Kidney (tissue), 14 donors: Measurements from ENCODE around the gene ANO10. TPM values are rescaled to one million over a fixed set of nuclear protein-coding genes. Genes with fewer than 3 reads are reported as not detected.

Experiments used
- DNase-seq, 5 donors: peaks; one replicate each; pipeline ENCODE4 v3.0.0-alpha.2; 2013 to 2020
- FAIRE-seq: peaks from 2 replicates; lab custom pipeline; 2012; peaks lifted over from hg19 to GRCh38; lab: Jason Lieb, UNC
- H3K27ac ChIP-seq, 2 donors: one replicate each; pipeline ENCODE4 v1.7.0; 2013; ENCODE audit warnings: low read depth in 2 of 2, low read length in 2 of 2, inconsistent platforms in 1 of 2
- H3K27me3 ChIP-seq: one replicate; pipeline ENCODE4 v1.7.1; 2013; ENCODE audit warnings: low read length, inconsistent platforms; ENCODE audit not compliant: control insufficient read depth, insufficient read depth
- H3K36me3 ChIP-seq, 3 donors: one replicate each; pipeline versions ENCODE4 v1.7.0 to v1.7.1; 2013; ENCODE audit warnings: low read length in 3 of 3, control low read depth in 1 of 3, inconsistent platforms in 1 of 3; ENCODE audit not compliant: insufficient read depth in 3 of 3, control insufficient read depth in 2 of 3
- H3K4me1 ChIP-seq, 3 donors: one replicate each; pipeline versions ENCODE4 v1.7.0 to v1.7.1; 2013; ENCODE audit warnings: low read length in 3 of 3, inconsistent platforms in 1 of 3, low read depth in 1 of 3; ENCODE audit not compliant: control insufficient read depth in 2 of 3, insufficient read depth in 2 of 3
- H3K4me3 ChIP-seq, 3 donors: one replicate each; pipeline versions ENCODE4 v1.7.0 to v1.8.1; 2013; ENCODE audit warnings: low read length in 3 of 3, control low read depth in 1 of 3, inconsistent platforms in 1 of 3
- H3K9ac ChIP-seq, 3 donors: one replicate each; pipeline versions ENCODE4 v1.7.0 to v1.7.1; 2013; ENCODE audit warnings: low read length in 3 of 3, control low read depth in 1 of 3, inconsistent platforms in 1 of 3
- H3K9me3 ChIP-seq, 3 donors: one replicate each; pipeline versions ENCODE4 v1.7.0 to v1.7.1; 2013; ENCODE audit warnings: low read length in 3 of 3, control low read depth in 1 of 3, inconsistent platforms in 1 of 3; ENCODE audit not compliant: control insufficient read depth in 2 of 3, insufficient read depth in 1 of 3
- intact Hi-C: fragments of 100-400 bp; cut with DNase I; formaldehyde crosslinking; loops from one replicate; pipeline ENCODE4 v1.11.1; 2022
- polyA plus RNA-seq: library from polyadenylated mRNA; stranded (reverse); fragments of 350-450 nt; fragmentation: Illumina TruSeq; extraction: RNeasy Lipid Tissue Mini Kit (QIAGEN cat#74804); gene quantifications from one replicate; pipeline ENCODE4 v1.2.3, GENCODE V29; 2014; ENCODE audit warnings: low read depth, low replicate concordance; ENCODE audit not compliant: insufficient read depth
- total RNA-seq: library from RNA; stranded (reverse); fragmentation: NEBNext Ultra II Directional; extraction: Animal tissue kit (Norgen Biotek cat#: 25700); gene quantifications from one replicate; pipeline ENCODE4 v1.2.1, GENCODE V29; 2021
- TF ChIP-seq, protein P1 (sequence below): IDR thresholded peaks from 3 replicates; pipeline ENCODE4 v1.5.1; 2012; ENCODE audit warnings: mild to moderate bottlenecking, moderate library complexity, borderline replicate concordance; ENCODE audit not compliant: insufficient read depth; ENCODE audit errors: extremely low read depth
- donor health status: control.
- donor health status: control.
- donor health status: control.
- donor health status: control.
- donor health status: control.
- donor health status: DM: yes; HTN: yes; CAD: no.
- donor health status: Normal renal cell carcinoma (clear cell type).

ANO10 gene
- total and polyA plus RNA-seq, 2 donors from 2014 or later = 45.7 to 48.2 TPM

DNA sequence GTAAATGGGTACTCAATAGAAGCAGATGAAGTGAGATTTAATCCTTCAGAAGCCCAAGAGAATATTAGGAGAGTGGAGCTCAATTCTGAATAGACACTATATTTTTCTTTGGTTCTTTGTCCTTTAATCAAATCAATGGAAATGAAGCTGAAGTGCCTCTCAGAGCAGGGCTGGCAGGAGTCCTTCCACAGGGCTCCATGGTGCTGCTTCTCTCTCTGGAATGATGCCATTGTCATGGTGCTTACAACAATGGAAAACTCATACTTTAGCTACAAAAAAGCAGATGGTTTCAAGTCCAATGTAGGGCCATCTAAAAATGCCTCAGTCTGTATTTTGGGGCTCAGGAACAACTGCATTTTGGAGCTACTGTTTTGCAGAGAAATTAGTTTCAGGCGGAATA is 210.4 kb downstream of the ANO10 start:
- H3K4me1 ChIP-seq = peaks cover 0 to 6% (median 0%) of the 10 kb centered on the region in 3 donors
- H3K27ac ChIP-seq = no peak overlapping the region
- TF ChIP-seq, protein P1, sequence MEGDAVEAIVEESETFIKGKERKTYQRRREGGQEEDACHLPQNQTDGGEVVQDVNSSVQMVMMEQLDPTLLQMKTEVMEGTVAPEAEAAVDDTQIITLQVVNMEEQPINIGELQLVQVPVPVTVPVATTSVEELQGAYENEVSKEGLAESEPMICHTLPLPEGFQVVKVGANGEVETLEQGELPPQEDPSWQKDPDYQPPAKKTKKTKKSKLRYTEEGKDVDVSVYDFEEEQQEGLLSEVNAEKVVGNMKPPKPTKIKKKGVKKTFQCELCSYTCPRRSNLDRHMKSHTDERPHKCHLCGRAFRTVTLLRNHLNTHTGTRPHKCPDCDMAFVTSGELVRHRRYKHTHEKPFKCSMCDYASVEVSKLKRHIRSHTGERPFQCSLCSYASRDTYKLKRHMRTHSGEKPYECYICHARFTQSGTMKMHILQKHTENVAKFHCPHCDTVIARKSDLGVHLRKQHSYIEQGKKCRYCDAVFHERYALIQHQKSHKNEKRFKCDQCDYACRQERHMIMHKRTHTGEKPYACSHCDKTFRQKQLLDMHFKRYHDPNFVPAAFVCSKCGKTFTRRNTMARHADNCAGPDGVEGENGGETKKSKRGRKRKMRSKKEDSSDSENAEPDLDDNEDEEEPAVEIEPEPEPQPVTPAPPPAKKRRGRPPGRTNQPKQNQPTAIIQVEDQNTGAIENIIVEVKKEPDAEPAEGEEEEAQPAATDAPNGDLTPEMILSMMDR = no peak
- no peak for DNase-seq
- no peaks in the 10 kb centered on the region for H3K9me3 ChIP-seq
- intact Hi-C loops = no loop called here
- H3K4me3 ChIP-seq = no peak overlapping the region
- no peaks in the 10 kb centered on the region for H3K36me3 ChIP-seq
- no peaks in the 10 kb centered on the region for H3K27me3 ChIP-seq
- FAIRE-seq = no peak
- no peak overlapping the region for H3K9ac ChIP-seq

DNA sequence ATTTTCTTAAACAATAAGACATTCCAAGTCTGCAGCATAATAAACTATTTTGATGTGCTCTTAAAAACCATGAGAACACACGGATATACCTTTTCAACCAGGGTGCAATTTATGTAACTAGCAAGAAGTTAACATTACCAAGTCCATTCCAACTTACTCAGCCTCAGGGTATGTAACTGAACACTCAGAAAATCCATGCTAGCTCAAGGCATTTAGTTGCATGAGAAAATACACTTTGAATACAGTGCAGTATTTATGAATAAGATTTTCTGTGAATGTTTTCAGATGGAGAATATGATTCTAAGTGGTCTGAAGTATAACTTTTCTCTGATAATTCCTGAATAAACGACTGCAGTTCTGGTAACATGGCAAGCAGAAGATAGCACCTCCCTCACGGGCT is 211.2 kb downstream of the ANO10 start:
- Histone ChIP-seq H3K9ac (no peak overlapping the region), H3K4me1 (peaks cover 0 to 6% (median 0%) of the 10 kb centered on the region in 3 donors), H3K27ac (no peak overlapping the region), H3K36me3 (no peaks in the 10 kb centered on the region), H3K4me3 (no peak overlapping the region), H3K9me3 (no peaks in the 10 kb centered on the region), H3K27me3 (no peaks in the 10 kb centered on the region)
- TF ChIP-seq, protein P1 = no peak
- DNase-seq (no peak), FAIRE-seq (no peak)
- intact Hi-C loops = no loop called here

DNA sequence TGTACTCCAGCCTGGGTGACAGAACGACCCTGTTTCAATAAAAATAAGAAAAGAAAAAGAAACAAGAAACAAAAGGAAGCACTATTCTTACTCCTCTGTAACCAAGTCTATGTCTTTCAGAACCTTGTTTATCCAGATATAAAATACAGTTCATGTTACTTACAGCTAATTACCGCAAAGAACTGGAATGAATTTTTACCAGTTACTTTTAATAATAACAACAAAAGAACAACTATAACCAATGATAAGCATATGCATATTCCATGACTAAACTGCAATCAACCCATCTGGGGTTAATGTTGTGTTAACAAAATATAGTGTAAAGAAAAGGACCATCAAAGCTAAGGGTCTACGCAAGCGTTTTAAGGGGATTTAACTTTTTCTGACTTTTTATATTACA is 212.3 kb downstream of the ANO10 start:
- intact Hi-C loops = no loop called here
- no peaks in the 10 kb centered on the region for H3K9me3 ChIP-seq
- H3K27ac ChIP-seq = no peak overlapping the region
- no peaks in the 10 kb centered on the region for H3K27me3 ChIP-seq
- H3K9ac ChIP-seq = no peak overlapping the region
- H3K4me1 ChIP-seq = peaks cover 0 to 6% (median 0%) of the 10 kb centered on the region in 3 donors
- no peak for FAIRE-seq
- no peak overlapping the region for H3K4me3 ChIP-seq
- no peak for DNase-seq
- H3K36me3 ChIP-seq = no peaks in the 10 kb centered on the region
- TF ChIP-seq, protein P1 = no peak

DNA sequence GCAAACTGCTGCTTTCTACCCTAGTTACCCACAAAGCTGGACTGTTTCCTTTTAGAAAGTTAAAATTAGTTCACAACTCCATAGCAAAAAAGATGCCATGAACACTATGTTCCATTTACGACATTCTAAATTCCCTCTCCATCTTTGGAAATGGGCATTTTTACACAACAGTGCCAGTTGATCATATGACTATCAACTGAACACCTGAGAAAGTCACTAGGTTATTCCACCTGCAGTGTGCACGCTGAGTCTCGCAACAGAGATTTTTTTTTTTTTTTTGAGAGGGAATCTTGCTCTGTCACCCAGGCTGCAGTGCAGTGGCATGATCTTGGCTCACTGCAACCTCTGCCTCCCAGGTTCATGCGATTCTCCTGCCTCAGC is 215.2 kb downstream of the ANO10 start:
- H3K4me3 ChIP-seq = no peak overlapping the region
- H3K27ac ChIP-seq = no peak overlapping the region
- H3K9ac ChIP-seq = no peak overlapping the region
- intact Hi-C loops = no loop called here
- TF ChIP-seq, protein P1 = no peak
- no peak for DNase-seq
- H3K4me1 ChIP-seq = no peaks in the 10 kb centered on the region
- H3K9me3 ChIP-seq = no peaks in the 10 kb centered on the region
- no peaks in the 10 kb centered on the region for H3K27me3 ChIP-seq
- H3K36me3 ChIP-seq = no peaks in the 10 kb centered on the region
- FAIRE-seq = no peak
